Aorta (tissue), 5 donors: ENCODE results near the gene TBKBP1. TPM values are rescaled to one million over a fixed set of nuclear protein-coding genes. Genes with fewer than 3 reads are reported as not detected.

Source experiments
- ATAC-seq: fragments of 200-7000 bp; cut with Tn5 transposase; one replicate; pipeline ENCODE4 v1.9.1; 2022; ENCODE audit warnings: moderate library complexity; ENCODE audit not compliant: low FRiP score
- DNase-seq, 2 donors: peaks; one replicate each; pipeline ENCODE4 v3.0.0-alpha.2; 2020
- H3K27ac ChIP-seq, 2 donors: one replicate each; pipeline ENCODE4 v1.5.1; 2013; ENCODE audit warnings: low read length in 2 of 2, mild to moderate bottlenecking in 2 of 2, moderate library complexity in 2 of 2, control low read depth in 1 of 2, inconsistent platforms in 1 of 2, low read depth in 1 of 2
- H3K27me3 ChIP-seq, 2 donors: one replicate each; pipeline ENCODE4 v1.6.1; 2013; ENCODE audit warnings: control low read depth in 1 of 2, low read length in 1 of 2, mild to moderate bottlenecking in 1 of 2, moderate library complexity in 1 of 2; ENCODE audit not compliant: insufficient read depth in 2 of 2, control insufficient read depth in 1 of 2
- H3K36me3 ChIP-seq, 2 donors: one replicate each; pipeline ENCODE4 v1.6.1; 2013; ENCODE audit warnings: control low read depth in 1 of 2, low read length in 1 of 2, mild to moderate bottlenecking in 1 of 2; ENCODE audit not compliant: insufficient read depth in 2 of 2, control insufficient read depth in 1 of 2
- H3K4me1 ChIP-seq, 2 donors: one replicate each; pipeline ENCODE4 v1.6.1; 2013; ENCODE audit warnings: low read length in 2 of 2, control low read depth in 1 of 2, mild to moderate bottlenecking in 1 of 2, moderate library complexity in 1 of 2; ENCODE audit not compliant: insufficient read depth in 2 of 2, control insufficient read depth in 1 of 2
- H3K4me3 ChIP-seq, 2 donors: one replicate each; pipeline ENCODE4 v1.5.1; 2013; ENCODE audit warnings: low read length in 2 of 2, control low read depth in 1 of 2, mild to moderate bottlenecking in 1 of 2
- H3K9me3 ChIP-seq: one replicate; pipeline ENCODE4 v1.6.1; 2013; ENCODE audit warnings: mild to moderate bottlenecking, low read length; ENCODE audit not compliant: control insufficient read depth
- WGBS, 2 donors: extraction: QIAGEN DNeasy Blood & Tissue Kit; methylation state at CpG; one replicate each; pipeline ENCODE4 v1.1.7; 2013; 5-methylcytosine and 5-hydroxymethylcytosine counted together
- intact Hi-C, 2 donors: fragments of 100-400 bp; cut with DNase I; formaldehyde crosslinking; loops; one replicate each; pipeline versions ENCODE4 v1.14.2 to v1.15.0; 2022
- polyA plus RNA-seq, 2 donors: library from polyadenylated mRNA; stranded (reverse); fragments of 200-250 nt; gene quantifications; one replicate each; pipeline ENCODE4 v1.2.3, GENCODE V29; 2013
- total RNA-seq, 2 donors: library from RNA; stranded (reverse); fragmentation: NEBNext Ultra II Directional; extraction: Animal tissue kit (Norgen Biotek cat#: 25700); gene quantifications; one replicate each; pipeline ENCODE4 v1.2.1, GENCODE V29; 2021
- donor health status: healthy with polysubstance abuse.
- donor health status: Bipolar disorder and iron deficiency.
- donor health status: DM: no; HTN: no; CAD: no.
- donor health status: DM: no; HTN: no; CAD: no.
- donor health status: DM: yes; HTN: yes; CAD: no.

The TBKBP1 gene
- total and polyA plus RNA-seq, 4 donors: 9.3 to 20.2 (median 14.7) TPM

DNA sequence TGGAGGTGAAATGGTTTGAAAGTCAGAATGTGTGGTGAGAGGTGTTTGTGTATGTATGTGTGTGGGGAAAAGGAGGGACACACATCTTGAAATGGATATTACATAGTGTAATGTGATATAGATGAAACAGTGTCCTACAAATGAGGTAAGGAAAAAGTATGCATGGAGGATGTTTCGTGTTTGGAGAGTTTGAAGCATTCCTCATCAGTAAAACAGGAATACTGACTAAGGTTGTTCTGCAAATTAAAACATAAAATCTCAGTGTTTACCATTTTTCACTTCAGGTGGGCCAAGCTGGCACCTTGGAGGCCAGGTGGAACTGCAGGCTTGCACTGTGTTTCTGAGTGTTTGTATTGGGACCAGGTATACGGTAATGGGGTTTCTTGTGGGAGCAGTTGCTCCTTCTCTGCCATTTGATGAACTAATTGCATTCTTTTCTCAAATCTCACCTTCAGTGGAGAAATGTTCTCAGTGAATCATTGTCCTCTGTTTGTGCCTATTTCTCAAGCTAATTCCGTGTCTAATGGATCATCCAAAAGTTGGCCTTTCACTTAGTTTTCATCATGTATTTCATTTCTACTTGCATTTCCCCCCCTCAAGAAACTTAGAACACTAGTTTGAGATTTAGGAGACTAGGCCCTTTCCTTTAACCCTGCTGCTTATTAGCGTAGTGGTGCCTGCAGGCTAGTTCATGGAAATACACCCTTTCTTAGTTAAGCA is 8.2 kb upstream of the TBKBP1 start:
- no peaks in the 10 kb centered on the region for H3K4me1 ChIP-seq
- intact Hi-C loops: no loop called here

DNA sequence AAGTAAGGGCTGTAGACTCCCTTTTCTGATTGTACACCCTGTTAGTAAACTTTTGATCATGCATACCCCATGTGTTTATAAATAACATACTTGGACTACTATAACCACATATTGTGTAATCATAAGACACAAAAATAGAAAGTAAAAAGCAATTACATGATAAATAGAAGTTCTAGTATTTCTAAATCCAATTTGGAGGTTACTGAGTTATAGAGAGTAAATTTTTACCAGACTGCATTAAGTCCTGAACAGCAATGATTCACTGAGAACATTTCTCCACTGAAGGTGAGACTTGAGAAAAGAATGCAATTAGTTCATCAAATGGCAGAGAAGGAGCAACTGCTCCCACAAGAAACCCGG is 7.7 kb upstream of the TBKBP1 start:
- 81 to 94% methylated on average over 1 of the region's 1 CpG for WGBS, 2 donors
- Histone ChIP-seq H3K36me3 (peaks cover 4 to 5% of the 10 kb centered on the region in 2 donors), H3K4me3 (no peak overlapping the region), H3K9me3 (no peaks in the 10 kb centered on the region), H3K27me3 (no peaks in the 10 kb centered on the region), H3K4me1 (no peaks in the 10 kb centered on the region), H3K27ac (no peak overlapping the region)
- intact Hi-C loops: no loop called here
- no peak for ATAC-seq
- DNase-seq: no peak

More for the DNA sequence above, 8.2 kb upstream of the TBKBP1 start:
- Histone ChIP-seq H3K36me3 (peaks cover 4 to 5% of the 10 kb centered on the region in 2 donors), H3K27me3 (no peaks in the 10 kb centered on the region), H3K27ac (no peak overlapping the region), H3K4me3 (no peak overlapping the region), H3K9me3 (no peaks in the 10 kb centered on the region)
- ATAC-seq: no peak
- DNase-seq: no peak
- WGBS, 2 donors: 83 to 88% methylated on average over 4 of the region's 4 CpGs

DNA sequence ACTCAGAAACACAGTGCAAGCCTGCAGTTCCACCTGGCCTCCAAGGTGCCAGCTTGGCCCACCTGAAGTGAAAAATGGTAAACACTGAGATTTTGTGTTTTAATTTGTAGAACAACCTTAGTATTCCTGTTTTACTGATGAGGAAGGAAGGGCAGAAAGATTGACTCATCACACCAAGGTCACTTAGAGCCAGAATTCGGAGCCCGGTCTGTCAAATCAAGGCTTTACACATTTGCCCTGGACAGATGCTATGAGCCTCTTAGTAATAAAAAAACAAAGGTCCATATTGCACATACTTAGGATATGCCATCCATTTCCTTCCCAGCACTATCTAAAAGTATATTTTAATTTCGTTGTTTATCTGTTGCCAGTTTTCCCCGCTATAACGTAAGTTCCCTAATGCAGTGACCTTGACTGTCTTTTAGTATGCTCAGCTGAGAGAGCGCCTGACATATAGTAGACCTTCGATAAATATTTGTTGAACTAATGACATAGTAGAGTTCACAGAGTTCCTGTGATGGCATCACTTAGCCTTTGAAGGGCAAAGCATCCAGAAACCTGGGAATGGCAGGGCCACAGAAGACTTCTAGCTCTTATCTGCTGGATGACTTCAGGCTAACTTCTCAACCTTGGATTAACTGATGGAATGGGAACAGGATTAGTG is 7.2 kb upstream of the TBKBP1 start:
- WGBS, 2 donors: 86 to 87% methylated on average over 7 of the region's 7 CpGs
- intact Hi-C loops: no loop called here
- Histone ChIP-seq H3K27me3 (no peaks in the 10 kb centered on the region), H3K4me1 (no peaks in the 10 kb centered on the region), H3K9me3 (no peaks in the 10 kb centered on the region), H3K36me3 (peaks cover 3 to 4% of the 10 kb centered on the region in 2 donors), H3K4me3 (no peak overlapping the region), H3K27ac (no peak overlapping the region)
- no peak for ATAC-seq
- no peak for DNase-seq

DNA sequence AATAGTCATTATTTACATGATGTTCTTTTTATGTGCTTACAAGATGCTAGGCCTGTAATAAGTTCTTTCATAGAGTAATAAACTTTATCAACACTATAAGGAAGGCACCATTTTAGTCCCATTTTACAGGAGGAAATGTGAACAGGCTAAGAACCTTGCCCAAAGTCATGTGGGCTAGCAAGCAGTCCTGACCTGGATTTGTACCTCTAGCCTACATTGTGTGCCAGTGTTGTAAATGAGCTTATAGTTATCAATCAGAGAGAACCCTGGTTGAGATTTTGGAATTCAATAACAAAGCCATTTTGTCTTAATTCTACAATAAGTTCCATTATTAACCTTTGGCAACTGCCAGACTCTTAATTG is 6.7 kb upstream of the TBKBP1 start:
- no peak overlapping the region for H3K27ac ChIP-seq
- intact Hi-C loops: no loop called here
- H3K27me3 ChIP-seq: no peaks in the 10 kb centered on the region
- peaks cover 0 to 3% of the 10 kb centered on the region in 2 donors for H3K36me3 ChIP-seq
- no peaks in the 10 kb centered on the region for H3K4me1 ChIP-seq
- ATAC-seq: no peak
- no peaks in the 10 kb centered on the region for H3K9me3 ChIP-seq
- no peak for DNase-seq
- no peak overlapping the region for H3K4me3 ChIP-seq

DNA sequence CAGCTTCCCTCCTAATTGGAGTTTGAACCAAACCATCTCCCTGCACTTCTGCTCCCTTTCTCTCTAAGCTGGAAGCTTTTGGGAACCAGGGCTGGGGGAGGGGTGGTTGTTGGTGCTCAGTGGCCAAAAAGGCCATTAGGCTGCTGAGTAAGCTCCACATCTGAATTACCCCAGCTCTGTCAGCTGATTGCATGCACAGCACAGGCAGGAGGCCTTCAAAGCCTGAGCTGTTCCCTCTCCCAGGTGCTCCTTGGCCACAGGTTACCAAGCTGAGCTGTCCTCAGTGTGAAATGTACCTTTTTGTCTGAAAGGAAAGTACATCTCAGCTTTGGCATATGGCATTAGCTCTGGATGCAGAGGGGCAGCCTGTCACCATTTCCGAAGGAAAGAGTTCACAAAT is 6.2 kb upstream of the TBKBP1 start:
- Histone ChIP-seq H3K36me3 (no peaks in the 10 kb centered on the region), H3K9me3 (no peaks in the 10 kb centered on the region), H3K4me3 (no peak overlapping the region), H3K27ac (no peak overlapping the region), H3K4me1 (no peaks in the 10 kb centered on the region), H3K27me3 (no peaks in the 10 kb centered on the region)
- WGBS, 2 donors: 68 to 74% methylated on average over 1 of the region's 1 CpG
- ATAC-seq (no peak), DNase-seq (no peak)
- intact Hi-C loops: no loop called here

DNA sequence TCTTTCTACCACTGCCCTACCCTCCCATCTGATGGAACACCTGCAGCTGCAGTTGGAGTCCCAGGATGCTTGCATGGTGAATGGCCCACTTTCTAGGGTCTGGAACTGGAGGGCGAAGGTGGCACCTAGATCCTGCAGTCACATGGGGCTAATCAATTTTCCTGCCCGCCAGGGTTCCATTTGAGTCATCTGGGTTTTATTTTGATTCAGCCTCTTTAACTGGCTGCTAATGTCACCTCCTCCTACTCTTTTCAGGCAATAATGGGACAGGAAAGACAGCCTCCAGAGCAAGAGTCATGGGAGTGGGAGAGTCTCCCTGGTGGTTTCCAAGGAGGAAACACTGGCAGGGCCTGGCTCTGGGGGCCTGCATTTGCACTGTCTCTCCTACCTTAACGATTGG is 3.8 kb upstream of the TBKBP1 start:
- H3K4me1 ChIP-seq: no peaks in the 10 kb centered on the region
- no peak overlapping the region for H3K4me3 ChIP-seq
- no peak overlapping the region for H3K27ac ChIP-seq
- no peaks in the 10 kb centered on the region for H3K9me3 ChIP-seq
- DNase-seq (no peak), ATAC-seq (no peak)
- 69 to 72% methylated on average over 3 of the region's 3 CpGs for WGBS, 2 donors
- H3K27me3 ChIP-seq: no peaks in the 10 kb centered on the region
- no peaks in the 10 kb centered on the region for H3K36me3 ChIP-seq
- intact Hi-C loops: loop anchor here (10.0 kb wide), 1 partner anchor 115 kb away; no protein-coding TSS in a partner anchor

DNA sequence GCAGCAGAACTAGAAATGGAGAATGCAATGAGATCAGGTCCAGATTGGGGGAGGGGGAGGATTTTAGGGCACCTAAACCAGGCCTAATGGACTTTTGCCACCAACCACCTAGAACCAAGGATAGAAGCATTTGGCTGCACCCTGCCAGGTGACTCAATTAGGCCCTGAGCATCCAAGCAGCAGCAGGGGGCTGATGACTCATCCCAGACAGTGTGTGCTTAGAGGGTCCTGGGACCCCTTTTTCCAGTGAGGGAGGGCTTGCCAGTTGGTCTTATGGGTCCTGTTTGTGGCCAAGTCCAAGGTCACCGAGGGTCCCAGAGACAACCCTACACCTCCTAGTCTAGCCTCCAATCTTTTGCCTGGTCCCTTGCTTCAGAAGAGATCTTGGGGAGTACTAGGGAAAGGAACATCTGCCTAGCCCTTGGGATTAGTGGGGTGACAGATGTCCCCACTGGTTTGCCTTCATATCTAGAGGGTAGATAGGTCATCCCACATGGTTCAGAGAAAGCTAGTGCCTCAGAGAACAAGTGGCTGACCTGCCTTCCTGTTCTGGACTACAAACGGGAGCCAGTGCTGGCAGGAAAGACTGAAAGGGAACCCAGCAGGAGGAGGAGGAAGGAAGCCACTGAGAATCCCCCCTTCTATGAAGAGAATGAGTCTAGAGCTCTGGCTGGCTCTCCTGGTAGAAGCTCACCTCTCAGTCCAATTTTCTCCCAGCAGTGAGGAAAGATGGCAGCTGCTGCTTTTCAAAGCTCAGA is 1.6 kb upstream of the TBKBP1 start:
- Histone ChIP-seq H3K27ac (no peak overlapping the region), H3K27me3 (no peaks in the 10 kb centered on the region), H3K36me3 (no peaks in the 10 kb centered on the region), H3K4me3 (no peak overlapping the region), H3K4me1 (no peaks in the 10 kb centered on the region), H3K9me3 (no peaks in the 10 kb centered on the region)
- no peak for ATAC-seq
- intact Hi-C loops: loop anchor here (10.0 kb wide), 1 partner anchor 112 kb away; no protein-coding TSS in a partner anchor
- DNase-seq: peak in 1 of 2 donors; percentile 23
- 57 to 59% methylated on average over 2 of the region's 2 CpGs for WGBS, 2 donors

DNA sequence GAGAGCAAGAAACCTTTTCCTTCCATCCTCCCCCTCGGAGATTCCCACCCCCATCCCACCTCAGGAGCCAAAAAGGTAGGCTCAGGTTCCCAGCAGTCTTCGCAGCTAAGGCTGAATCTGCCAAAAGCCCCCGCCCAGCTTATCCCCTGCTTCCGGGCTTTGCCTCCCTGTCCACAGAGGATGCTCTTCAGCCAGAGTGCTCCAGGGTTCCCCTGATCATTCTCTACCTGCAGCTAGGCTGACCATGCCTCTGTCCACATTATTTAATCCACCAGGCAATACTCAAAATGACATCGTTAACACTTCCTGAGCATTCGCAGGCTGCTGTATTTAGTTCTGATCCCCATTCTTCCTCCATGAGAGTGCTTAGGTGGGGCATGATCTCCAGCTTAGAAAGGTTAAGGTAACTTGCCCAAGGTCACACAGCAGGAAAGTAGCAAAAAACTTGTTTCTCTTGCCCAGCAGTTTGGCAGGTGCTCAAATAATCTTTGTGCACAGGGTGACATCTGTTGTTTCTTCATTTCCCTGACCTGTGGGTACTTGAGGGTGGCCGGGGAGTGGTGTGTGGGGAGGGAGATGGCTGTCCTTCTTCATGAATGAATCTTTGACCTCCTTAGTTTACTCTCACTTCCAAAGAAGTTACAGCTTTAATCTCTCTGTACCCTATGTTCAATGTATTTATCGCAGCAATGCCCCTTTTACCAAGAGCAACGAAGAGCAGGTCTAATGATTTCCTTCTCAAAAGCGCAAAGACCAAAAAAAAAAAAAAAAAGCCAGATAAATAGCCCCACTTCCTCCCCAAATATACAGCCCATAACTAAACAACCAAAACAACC is 848 bp upstream of the TBKBP1 start:
- Histone ChIP-seq H3K27me3 (no peaks in the 10 kb centered on the region), H3K36me3 (no peaks in the 10 kb centered on the region), H3K9me3 (no peaks in the 10 kb centered on the region), H3K4me1 (no peaks in the 10 kb centered on the region), H3K4me3 (peak overlapping the region; percentile 94), H3K27ac (no peak overlapping the region)
- intact Hi-C loops: loop anchor here (10.0 kb wide), 1 partner anchor 112 kb away; no protein-coding TSS in a partner anchor
- DNase-seq (peak in 1 of 2 donors; percentile 27), ATAC-seq (no peak)
- 37 to 38% methylated on average over 10 of the region's 10 CpGs for WGBS, 2 donors
